Activated T-helper 9 cell treated with anti-CD3 and anti-CD28 coated beads, Interleukin-2, amount 50 U/mL, for 16 hours (primary cell): ENCODE measurements around the gene DXO.
A peak's percentile ranks its signal among the peaks of the same experiment; 100 is the strongest.
"Not testable (repeated sequence)": the region's sequence is repeated elsewhere in the genome, so short reads cannot be mapped to it uniquely, and the experiment has no call there.

Source experiments
- DNase-seq: peaks from one replicate; pipeline ENCODE4 v3.0.0-alpha.2; 2020; ENCODE audit warnings: low read depth

Gene DXO

DNA sequence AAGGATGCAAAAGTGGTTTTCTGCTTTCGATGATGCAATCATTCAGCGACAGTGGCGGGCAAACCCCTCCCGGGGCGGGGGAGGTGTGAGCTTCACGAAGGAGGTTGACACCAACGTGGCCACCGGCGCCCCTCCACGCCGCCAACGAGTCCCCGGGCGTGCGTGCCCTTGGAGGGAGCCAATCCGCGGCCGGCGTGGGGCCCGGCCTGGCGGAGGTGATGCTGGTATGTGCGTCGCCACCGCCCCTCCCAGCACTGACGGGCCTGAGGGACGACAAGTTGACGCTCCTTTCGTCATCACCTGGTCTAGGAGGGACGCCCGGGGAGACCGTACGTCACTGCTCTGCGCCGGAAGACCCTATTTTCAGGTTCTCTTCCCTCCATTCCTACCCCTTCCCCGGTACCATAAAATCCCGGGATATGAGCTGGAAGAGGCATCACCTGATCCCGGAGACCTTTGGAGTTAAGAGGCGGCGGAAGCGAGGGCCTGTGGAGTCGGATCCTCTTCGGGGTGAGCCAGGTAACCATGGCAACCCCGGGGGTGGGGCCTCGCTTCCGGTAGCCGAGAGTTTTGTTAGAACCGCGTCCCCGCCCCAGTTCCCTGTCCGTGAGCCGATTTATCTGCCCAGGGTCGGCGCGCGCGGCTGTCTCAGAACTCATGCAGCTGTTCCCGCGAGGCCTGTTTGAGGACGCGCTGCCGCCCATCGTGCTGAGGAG, at the start of gene DXO:
Gene DXO, minus strand, starts transcription at position 146 of the 716 bp plus-strand sequence. CDS start 463 bp downstream, outside the sequence.
- peak; percentile 97 for DNase-seq

DNA sequence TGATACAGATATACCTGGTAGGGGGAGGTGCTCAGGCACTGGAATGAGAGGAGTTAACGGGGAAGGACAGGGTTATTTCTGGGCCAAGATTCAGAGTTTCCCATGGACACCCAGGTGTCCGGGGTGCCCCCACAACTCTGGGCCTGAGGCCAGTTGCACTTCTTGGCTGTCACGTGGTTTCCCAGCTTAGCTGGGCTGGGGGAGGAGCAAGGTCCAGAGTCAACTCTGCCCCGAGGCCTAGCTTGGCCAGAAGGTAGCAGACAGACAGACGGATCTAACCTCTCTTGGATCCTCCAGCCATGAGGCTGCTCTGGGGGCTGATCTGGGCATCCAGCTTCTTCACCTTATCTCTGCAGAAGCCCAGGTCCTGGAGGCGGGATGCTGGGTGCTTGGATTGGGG, 42.6 kb upstream of the DXO start, which contains the start of gene C4B:
Gene C4B, plus strand, starts transcription at position 249 of the 400 bp plus-strand sequence. Its CDS starts 51 bp downstream, at position 300.
- not testable (repeated sequence) for DNase-seq

DNA sequence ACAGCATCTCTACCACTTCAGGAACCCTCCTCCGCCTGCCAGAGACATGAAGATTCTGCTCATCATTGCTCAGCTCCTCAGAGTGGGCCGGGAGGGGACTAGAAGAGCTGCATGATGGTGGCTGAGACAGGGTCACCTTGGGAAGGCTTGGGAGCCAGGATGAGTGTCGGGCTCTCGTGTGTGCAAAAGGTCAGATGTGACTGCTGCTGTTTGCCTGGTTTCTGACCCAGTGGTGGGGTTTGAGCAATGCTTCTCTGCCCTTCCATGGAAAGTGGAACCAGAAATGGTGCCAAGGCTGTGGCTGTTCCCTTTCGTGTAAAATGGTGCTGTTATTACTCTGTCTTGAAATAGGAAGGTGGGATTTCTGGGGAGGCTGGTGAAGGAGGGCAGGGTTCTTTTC, 41.8 kb upstream of the DXO start:
- not testable (repeated sequence) for DNase-seq

DNA sequence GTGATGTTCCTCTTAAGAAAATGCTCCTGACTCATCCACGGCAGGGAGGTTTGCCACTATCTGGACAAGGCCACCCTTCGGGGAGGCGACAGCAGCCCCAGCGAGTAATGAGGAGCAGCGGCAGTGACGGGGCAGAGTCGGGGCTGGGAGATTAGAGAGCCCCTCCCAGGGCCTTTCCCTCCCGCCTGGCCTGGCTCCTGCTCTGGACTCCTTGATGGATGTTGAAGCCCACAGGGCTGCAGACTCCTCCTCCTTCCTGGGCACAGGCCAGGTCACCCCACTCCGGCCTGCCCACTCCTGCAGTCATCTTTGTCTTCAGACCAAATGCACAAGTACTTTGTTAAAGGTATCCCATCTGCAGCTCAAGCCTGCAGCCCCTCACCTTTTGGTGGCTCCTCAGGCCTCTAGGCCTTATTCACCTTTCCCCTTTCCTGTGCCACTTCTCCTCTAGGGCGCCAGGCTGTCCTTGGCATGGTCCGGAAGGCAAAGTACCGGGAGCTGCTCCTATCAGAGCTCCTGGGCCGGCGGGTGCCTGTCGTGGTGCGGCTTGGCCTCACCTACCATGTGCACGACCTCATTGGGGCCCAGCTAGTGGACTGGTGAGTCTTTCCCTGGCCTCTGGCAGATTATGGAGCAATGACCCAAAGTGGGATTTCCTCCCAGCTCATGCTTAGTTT, 41.1 kb upstream of the DXO start:
- DNase-seq, result not testable (repeated sequence)

DNA sequence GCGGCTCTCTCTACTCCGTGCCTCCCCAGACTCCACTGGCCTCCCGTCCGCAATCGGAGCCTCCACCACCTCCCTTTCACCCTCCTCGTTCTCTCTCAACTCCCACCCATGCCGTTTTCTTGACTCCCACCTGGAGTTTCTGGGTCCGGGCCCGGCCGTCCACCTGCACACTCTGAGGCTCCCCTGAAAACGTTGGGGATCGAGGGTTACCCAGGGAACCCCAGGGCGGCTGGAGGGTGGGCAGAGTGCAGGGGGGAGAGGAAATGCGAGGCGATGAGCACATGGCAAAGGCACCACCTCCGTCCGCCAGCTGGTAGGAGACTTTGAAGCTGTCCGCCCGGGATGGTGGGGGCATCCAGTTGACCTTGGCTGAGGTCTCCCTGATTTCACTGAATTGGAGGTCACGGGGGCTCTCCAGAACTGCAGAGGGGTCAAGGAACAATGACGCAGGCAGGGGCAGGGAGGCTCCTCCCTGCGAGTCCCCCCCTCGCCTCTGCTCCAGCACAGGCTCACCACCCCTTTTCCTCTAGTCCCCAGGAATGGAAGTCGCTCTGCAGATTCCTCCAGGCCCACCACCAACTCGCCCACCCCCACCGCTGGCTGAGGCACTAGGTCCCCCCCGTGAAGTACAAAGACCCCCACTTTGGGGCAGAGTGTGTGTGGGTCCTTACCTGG, 39.1 kb upstream of the DXO start:
- DNase-seq, result not testable (repeated sequence)

DNA sequence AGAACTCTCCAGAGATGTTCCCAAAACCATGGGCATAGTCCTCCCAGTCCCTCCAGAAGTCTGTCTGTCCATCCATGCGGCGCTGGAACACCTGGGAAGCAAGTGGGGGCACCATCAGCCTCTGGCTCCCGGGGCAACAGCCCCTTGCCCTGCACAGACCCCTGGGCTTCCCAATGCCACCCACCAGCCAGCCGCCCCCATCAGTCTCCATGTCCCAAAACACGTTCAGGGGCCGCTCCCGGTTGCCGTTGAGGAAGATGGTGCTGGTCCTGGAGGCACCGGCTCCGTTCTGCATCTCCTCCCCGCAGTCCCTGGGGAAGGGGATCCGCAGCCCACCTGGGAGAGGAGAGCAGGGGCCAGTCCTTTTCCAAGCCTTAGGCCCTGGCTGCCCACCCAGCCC, 37.6 kb upstream of the DXO start:
- DNase-seq, result not testable (repeated sequence)

DNA sequence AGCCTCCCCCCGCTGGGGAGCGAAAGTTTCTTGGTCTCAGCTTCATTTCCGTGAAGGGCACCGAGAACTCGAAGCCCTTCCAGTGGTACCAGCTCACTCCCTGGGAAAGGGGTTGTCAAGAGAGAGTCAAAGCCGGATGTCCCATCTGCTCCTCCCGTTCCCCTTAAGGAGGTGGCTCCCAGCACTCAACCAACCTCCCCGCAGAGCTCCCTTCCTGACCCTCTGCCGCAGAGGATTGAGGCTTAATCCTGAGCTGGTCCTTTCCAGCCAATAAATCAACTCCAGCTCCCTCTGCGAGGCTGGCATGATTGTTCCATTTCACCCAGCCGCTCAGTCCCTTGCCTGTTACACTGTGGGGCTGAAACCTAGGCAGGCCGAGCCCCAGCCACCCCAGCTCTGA, 36.7 kb upstream of the DXO start:
- not testable (repeated sequence) for DNase-seq

DNA sequence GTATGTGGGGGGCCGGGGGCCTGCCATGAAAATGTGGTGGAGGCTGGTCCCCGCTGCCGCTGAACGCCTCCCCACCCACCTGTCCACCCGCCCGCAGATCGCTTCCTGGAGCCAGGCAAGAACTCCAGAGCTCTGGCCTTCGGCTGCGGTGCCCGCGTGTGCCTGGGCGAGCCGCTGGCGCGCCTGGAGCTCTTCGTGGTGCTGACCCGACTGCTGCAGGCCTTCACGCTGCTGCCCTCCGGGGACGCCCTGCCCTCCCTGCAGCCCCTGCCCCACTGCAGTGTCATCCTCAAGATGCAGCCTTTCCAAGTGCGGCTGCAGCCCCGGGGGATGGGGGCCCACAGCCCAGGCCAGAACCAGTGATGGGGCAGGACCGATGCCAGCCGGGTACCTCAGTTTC, 36.1 kb upstream of the DXO start:
- DNase-seq, result not testable (repeated sequence)

DNA sequence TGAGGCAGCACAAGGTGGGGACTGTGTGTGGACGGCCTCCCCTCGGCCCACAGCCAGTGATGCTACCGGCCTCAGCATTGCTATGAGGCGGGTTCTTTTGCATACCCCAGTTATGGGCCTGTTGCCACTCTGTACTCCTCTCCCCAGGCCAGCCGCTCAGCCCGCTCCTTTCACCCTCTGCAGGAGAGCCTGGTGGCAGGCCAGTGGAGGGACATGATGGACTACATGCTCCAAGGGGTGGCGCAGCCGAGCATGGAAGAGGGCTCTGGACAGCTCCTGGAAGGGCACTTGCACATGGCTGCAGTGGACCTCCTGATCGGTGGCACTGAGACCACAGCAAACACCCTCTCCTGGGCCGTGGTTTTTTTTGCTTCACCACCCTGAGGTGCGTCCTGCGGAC, 35.1 kb upstream of the DXO start:
- not testable (repeated sequence) for DNase-seq

DNA sequence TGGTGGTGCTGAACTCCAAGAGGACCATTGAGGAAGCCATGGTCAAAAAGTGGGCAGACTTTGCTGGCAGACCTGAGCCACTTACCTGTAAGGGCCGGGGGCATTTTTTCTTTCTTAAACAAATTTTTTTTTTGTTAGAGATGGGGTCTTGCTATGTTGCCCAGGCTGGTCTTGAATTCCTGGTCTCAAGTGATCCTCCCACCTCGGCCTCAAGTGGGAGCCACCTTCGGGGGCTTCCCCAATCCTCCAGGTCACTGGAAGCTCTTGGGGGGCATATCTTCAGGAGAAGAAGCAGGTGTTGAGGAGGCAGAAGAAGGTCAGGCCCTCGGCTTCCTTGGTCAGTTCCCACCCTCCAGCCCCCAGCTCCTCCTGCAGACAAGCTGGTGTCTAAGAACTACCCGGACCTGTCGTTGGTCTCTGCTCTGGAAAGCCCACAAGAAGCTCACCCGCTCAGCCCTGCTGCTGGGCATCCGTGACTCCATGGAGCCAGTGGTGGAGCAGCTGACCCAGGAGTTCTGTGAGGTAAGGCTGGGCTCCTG, 34.1 kb upstream of the DXO start:
- not testable (repeated sequence) for DNase-seq

DNA sequence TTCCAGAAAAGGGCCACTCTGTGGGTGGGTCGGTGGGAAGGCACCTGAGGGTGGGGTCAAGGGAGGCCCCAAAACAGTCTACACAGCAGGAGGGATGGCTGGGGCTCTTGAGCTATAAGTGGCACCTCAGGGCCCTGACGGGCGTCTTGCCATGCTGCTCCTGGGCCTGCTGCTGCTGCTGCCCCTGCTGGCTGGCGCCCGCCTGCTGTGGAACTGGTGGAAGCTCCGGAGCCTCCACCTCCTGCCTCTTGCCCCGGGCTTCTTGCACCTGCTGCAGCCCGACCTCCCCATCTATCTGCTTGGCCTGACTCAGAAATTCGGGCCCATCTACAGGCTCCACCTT, 33.6 kb upstream of the DXO start:
- DNase-seq, result not testable (repeated sequence)

DNA sequence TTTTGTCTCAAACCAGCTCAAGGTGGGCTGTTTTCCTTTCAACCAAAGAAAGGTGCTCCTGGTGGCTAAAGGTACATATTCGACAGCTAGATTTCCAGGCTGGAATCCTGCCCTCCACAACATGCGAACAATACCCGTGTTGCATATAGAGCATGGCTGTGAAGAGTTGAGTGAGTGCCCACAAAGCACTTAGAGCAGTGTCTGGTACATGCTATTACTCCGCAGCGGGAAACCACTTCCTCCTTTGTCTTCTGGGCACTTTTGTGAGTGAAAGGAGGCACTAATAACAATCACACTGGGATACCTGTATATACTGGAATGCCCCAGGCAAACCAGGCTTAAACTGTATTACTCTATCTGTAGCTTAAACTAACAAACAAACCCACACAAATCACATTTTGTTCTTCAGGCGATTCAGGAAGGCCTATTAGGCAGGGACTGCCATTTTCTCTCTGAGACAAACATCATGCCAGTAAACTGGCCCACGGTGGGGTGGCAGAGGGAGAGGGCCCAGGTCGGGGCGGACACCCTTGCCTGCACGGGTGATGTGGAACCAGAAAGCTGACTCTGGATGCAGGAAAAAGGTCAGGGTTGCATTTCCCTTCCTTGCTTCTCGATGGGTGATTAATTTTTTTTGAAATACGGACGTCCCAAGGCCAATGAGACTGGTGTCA, 33.1 kb upstream of the DXO start:
- not testable (repeated sequence) for DNase-seq

DNA sequence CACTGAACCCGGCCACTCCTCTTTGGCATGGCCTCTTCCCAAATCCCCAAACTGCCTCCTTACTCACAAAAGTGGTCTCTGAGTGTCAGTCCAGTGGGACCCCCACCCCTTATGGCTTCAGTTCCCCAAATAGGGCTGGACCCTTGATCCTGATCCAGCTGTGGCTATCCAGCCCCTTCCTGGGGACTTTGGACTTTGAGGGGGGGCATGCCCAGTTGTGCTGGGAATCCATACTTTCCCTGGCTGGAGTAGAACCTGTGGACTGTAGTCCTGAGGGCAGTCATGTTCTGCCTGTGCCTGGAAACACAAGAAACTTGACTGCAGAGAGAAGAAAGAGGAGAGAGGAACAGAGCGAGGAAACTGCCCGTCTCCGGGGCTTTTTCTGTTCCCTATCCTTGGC, 32.5 kb upstream of the DXO start:
- not testable (repeated sequence) for DNase-seq

DNA sequence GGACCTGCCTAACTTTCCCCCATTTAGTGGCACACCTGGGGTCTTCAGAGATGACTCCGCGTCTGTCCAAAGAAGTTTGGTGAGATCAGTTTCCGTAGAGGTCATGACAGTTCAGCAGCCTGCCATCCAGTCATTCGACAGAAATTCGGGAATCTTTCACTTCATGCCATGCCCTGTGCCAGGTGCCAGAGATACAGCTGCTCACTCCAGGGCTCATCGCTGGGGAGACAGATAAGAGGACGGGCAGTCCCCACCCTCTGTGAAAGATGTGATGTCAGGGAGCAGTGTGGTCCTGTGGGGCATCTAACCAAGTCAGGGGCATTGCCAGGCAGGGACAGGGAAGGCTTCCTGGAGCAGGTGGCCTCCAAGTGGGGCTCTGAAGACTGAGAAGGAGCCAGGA, 31.4 kb upstream of the DXO start:
- not testable (repeated sequence) for DNase-seq

DNA sequence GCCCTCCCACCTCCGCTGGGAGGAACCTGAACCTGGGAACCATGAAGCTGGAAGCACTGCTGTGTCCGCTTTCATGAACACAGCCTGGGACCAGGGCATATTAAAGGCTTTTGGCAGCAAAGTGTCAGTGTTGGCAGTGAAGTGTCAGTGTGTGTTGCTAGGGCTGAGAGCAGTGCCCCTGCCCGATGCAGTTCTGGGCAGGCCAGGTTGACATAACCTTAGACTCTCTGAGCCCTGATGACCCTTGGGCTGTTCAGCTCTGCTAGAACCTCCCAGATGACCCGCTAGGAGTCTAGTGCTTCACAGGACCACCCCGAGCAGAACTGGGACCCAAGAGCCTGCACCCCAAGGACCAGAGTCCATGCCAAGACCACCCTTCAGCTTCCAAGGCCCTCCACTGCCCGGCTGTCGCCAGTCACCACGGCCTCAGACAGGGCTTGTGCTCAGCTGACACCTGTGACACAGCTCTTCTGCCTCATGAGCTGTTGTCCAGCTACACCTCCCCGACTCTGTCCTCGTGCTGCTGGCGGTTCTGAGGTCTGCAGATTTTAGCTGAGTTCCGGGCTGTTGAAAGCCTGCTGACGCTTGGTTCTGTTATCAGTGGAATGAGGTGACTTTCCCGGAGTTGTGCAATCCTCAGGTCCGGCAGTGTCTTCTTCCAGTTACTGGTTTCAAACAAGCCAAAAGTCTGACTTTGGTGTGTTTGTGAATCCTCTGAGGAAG, 30.8 kb upstream of the DXO start:
- not testable (repeated sequence) for DNase-seq

DNA sequence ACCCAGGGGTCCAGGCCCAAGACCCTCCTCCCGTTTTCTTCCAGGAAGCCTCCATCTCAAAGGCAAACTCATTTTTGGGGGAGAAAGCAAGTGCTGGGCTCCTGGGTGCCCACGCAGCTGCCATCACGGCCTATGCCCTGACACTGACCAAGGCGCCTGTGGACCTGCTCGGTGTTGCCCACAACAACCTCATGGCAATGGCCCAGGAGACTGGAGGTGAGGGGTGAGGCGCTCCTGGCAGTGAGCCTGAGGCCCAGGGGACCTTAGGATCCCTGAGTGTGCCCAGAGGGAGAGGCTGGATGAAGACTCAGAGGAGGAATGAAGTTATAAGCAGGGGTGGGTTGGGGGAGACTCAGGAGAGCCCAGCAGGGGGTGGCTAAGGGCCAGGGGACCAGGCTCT, 24.4 kb upstream of the DXO start:
- DNase-seq, result not testable (repeated sequence)

DNA sequence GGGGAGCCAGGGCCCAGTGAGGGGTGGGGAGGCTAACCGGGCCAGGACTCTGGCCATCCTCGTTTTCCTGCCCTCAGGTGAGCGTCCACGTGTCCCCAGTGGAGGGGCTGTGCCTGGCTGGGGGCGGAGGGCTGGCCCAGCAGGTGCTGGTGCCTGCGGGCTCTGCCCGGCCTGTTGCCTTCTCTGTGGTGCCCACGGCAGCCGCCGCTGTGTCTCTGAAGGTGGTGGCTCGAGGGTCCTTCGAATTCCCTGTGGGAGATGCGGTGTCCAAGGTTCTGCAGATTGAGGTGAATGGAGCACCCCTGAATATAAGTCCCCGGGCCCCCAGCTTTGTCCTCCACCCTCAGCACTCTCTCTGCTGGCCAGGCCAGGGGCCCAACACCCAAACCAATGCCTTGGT, 22.5 kb upstream of the DXO start:
- DNase-seq, result not testable (repeated sequence)

DNA sequence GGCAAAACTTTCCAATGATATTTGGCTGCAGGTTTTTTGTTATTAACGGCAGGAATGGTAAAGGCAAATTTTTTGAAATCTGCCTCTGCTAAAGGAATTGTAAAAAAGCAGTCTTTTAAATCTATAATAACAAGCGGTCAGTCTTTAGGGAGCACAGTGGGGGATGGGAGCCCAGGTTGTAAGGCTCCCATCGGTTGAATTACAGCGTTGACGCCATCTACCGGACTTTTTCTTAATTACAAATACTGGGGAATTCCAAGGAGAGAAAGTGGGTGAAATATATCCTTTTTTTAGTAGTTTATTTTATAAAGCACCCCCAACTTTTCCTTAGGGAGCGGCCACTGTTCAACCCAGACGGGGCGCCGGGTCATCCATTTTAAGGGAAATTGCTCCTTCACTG, 17.4 kb upstream of the DXO start:
- DNase-seq, result not testable (repeated sequence)

DNA sequence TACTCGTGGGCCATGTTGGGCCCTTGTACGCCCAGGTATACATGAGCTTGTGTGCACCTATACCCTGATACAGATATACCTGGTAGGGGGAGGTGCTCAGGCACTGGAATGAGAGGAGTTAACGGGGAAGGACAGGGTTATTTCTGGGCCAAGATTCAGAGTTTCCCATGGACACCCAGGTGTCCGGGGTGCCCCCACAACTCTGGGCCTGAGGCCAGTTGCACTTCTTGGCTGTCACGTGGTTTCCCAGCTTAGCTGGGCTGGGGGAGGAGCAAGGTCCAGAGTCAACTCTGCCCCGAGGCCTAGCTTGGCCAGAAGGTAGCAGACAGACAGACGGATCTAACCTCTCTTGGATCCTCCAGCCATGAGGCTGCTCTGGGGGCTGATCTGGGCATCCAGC, 9.8 kb upstream of the DXO start, which contains the start of gene C4A:
Gene C4A, plus strand, starts transcription at position 314 of the 400 bp plus-strand sequence. Its CDS starts 51 bp downstream, at position 365.
- DNase-seq, result not testable (repeated sequence)

DNA sequence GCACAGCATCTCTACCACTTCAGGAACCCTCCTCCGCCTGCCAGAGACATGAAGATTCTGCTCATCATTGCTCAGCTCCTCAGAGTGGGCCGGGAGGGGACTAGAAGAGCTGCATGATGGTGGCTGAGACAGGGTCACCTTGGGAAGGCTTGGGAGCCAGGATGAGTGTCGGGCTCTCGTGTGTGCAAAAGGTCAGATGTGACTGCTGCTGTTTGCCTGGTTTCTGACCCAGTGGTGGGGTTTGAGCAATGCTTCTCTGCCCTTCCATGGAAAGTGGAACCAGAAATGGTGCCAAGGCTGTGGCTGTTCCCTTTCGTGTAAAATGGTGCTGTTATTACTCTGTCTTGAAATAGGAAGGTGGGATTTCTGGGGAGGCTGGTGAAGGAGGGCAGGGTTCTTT, 9.1 kb upstream of the DXO start:
- DNase-seq, result not testable (repeated sequence)

DNA sequence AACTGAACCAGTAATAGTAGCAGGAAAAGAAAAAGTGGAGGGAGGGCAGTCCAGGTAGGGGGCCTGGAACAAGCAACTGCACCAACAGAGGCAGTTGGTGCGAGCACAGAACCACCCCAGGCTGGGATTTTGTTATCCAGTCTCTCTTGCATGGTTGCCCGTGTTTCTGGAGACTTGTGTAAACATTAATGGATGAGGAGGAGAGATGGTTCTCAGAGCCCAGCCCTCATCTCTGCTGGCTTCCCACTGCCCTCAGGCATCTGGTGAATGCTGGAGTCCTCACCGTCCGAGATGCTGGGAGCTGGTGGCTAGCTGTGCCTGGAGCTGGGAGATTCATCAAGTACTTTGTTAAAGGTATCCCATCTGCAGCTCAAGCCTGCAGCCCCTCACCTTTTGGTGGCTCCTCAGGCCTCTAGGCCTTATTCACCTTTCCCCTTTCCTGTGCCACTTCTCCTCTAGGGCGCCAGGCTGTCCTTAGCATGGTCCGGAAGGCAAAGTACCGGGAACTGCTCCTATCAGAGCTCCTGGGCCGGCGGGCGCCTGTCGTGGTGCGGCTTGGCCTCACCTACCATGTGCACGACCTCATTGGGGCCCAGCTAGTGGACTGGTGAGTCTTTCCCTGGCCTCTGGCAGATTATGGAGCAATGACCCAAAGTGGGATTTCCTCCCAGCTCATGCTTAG, 8.4 kb upstream of the DXO start:
- DNase-seq, result not testable (repeated sequence)
